ENCODE data around the gene NUDT3. TPM values are rescaled to one million over a fixed set of nuclear protein-coding genes. Genes with fewer than 3 reads are reported as not detected.

NUDT3 gene
- total and polyA plus RNA-seq, 9 of the 15 experiments (the other 6 are each of a cell fraction or from before 2014, with no cell fraction given) = 5.4 to 81.2 (median 56.4) TPM

DNA sequence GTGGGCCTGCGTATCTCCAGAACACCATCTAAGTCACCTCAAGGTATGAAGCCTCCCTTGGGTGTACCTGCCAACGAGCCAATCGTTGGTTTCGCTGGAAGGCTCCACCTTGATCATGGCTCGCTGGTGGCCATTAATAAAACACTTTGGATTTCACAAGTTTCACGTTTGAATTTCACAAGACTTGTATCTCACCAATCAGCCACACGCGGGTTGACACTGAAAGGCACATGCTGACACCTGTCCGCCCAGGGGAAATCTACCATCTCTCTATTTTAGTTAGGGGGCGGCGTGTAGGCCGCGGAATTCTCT lies 156.4 kb downstream of the NUDT3 start (continued):
- 0 out of 2 replicates have a peak, but pooled peaks have one; percentile 8 for TF ChIP-seq ZNF134 (CRISPR knock-in tag; conservative IDR thresholded peaks at IDR 0.05)
- TF ChIP-seq NFXL1 (CRISPR knock-in tag; IDR thresholded peaks at IDR 0.05) = peak; percentile 70; the same call in 1 of the 2 replicates
- TF ChIP-seq OTX1 (CRISPR knock-in tag; IDR thresholded peaks at IDR 0.05) = peak; percentile 7; the same call in 1 of the 2 replicates
- TF ChIP-seq TRIM28 (IDR thresholded peaks at IDR 0.05) = 0 out of 2 replicates have a peak, but pooled peaks have one; percentile 1
- TF ChIP-seq PTBP1 (IDR thresholded peaks at IDR 0.05; ENCODE audit: low read depth, low read length) = 0 out of 2 replicates have a peak, but pooled peaks have one; percentile 59
- TF ChIP-seq, protein P1, sequence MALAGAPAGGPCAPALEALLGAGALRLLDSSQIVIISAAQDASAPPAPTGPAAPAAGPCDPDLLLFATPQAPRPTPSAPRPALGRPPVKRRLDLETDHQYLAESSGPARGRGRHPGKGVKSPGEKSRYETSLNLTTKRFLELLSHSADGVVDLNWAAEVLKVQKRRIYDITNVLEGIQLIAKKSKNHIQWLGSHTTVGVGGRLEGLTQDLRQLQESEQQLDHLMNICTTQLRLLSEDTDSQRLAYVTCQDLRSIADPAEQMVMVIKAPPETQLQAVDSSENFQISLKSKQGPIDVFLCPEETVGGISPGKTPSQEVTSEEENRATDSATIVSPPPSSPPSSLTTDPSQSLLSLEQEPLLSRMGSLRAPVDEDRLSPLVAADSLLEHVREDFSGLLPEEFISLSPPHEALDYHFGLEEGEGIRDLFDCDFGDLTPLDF (CRISPR knock-in tag; IDR thresholded peaks at IDR 0.05) = 0 out of 2 replicates have a peak, but pooled peaks have one; percentile 37
- TF ChIP-seq SRSF7 (optimal IDR thresholded peaks at IDR 0.05; ENCODE audit: low read depth, low read length) = no peak
- TF ChIP-seq ZNF311 (CRISPR knock-in tag; IDR thresholded peaks at IDR 0.05) = 0 out of 2 replicates have a peak, but pooled peaks have one; percentile 18
- 0 out of 2 replicates have a peak, but pooled peaks have one; percentile 20 for TF ChIP-seq STAT5A (IDR thresholded peaks at IDR 0.05; ENCODE audit: borderline replicate concordance, low read length)
- peak in 1 of 3 experiments; percentile 36; a peak in 2 of 6 replicates for TF ChIP-seq ZBTB11 (CRISPR knock-in tag; IDR thresholded peaks at IDR 0.05)
- peak; percentile 77; the same call in 1 of the 2 replicates for TF ChIP-seq PREB (CRISPR knock-in tag; IDR thresholded peaks at IDR 0.05)
